GM19351 (cell line): ENCODE measurements around the gene HSPH1.

ENCODE experiments used
- ATAC-seq: cut with Tn5 transposase; IDR thresholded peaks from one replicate; pipeline ENCODE4 v1.9.1; 2021; ENCODE audit warnings: mild to moderate bottlenecking, moderate library complexity; ENCODE audit not compliant: unreplicated experiment

The HSPH1 gene

DNA sequence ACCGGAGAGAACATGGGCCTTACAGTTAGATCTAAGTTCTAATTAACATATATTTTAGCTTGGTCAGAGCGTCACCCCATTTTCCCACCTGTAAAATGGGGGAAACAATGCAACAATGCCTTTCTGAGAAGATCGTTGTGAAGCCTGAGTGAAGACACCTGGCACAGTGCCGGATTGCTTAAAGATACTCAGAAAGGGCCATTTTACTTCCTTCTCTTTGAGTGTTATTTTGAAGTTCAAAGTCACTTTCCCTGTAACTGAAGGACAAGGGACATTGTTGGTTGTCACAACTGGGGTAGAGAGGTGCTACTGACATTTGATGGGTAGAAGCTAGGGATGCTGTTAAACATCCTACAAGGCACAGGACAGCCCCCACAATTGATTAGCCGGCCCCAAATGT lies 28.1 kb downstream of the HSPH1 start:
- ATAC-seq: no peak

DNA sequence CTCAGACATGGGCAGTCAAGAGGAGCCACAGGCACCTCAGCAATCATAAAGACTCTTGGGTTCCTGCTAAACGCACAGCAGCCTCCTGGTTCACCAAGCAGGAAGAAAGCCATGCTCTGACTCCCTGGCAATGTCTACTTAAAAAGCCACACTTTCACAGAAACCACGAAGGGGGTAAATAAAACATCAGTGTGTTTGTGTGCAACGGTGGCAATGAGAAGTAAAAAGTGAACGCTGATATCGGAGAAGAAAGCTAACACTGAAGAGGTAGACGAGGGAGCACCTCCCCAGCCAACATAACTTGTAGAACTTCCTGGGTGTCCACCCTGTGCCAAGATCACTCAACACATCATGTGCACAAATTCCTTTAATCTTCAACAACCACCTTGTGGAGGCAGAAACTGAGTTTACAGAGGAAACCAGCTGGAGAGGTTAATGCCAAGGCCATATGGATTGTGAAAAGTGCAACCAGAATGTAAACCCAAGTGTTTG lies 30.2 kb downstream of the HSPH1 start:
- ATAC-seq: no peak

DNA sequence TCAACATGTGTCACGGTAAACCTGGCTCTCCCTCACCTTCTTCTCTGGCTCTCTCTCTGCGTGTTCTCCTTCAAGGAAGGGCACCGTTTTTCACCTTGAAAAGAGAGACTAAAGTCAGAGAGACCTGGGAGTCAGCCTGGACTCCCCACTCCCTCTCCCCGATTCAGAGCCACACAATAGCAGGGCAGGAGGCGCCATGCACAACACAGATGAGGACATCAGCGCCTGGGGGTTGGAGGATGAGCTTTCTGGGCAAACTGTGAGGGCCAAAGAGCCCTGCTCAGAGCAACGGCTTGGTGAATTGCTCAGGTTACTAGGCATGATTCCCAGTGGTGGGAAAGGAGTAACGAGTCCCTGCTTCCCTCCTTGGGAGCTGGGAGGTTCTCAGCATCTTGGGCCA lies 32.3 kb downstream of the HSPH1 start:
- ATAC-seq: no peak

DNA sequence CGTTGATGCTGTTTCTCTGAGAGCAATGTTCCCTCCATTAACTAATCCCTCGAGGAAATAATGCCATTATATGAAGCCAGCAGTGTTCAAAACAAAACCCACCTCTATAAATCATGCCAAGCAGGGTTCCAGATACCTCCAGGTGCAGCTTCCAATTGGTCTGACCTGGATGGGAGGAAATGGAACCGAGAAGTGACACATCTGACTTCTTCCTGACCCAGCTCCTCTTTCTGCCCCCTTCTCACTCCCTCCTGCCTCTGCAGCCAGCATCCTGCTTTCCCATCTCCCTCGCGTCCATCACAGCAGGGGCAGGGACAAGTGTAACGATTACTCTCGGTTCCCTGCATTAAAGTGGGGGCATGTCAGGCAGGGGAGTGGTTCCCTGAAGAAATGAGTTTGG lies 37.5 kb downstream of the HSPH1 start:
- no peak for ATAC-seq

DNA sequence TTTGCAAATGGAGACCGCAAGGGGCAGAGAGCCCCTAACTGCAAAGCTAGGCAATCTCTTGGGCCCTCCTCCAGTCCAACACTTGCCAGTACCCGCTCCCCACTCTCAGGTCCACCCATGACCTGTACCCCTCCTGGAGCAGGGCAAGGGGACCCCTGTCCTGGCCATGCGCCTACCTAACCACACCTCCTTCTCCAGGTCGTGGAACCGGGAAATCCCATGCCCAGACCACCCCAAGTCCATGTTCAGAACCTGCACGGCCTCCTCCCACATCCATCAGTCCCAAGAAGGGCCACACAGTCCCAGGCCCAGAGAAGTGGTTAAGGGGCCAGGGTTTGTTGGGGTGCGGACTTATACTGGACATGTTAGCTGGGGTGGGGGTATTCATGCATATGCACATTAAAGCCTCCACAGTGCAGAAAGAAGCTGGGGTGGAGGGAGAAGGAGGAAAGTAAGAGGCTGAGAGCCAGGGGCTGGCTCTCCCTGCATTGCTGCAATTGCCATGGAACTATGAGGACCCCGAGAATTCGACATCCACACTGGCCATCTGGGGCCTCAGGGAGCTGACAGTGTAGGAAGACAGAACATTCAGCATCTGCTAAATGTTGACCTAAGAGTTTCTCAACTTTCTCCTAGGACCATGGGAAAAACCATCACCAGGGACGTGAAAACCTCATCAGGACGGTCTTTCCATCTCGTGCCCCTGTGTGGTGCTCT lies 39.0 kb downstream of the HSPH1 start:
- no peak for ATAC-seq

DNA sequence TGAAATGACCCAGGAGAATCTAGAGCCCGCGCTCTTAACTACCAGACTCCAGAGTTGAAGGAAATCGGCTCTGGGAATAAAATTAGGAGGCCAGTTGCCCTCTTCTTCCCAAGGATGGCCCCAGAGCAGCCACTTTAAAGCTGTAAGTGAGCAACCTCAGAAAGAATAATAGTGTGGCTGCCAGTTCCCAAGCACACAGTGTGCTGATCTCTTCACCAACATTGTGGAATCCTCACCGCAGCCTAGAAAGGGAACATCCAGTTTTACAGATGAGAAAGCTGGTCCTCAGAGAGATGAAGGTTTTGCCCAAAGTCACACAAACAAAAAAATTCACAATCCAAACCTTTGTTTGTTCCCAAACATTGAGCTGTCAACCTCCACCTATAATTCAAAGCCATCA lies 39.6 kb downstream of the HSPH1 start:
- ATAC-seq: no peak

DNA sequence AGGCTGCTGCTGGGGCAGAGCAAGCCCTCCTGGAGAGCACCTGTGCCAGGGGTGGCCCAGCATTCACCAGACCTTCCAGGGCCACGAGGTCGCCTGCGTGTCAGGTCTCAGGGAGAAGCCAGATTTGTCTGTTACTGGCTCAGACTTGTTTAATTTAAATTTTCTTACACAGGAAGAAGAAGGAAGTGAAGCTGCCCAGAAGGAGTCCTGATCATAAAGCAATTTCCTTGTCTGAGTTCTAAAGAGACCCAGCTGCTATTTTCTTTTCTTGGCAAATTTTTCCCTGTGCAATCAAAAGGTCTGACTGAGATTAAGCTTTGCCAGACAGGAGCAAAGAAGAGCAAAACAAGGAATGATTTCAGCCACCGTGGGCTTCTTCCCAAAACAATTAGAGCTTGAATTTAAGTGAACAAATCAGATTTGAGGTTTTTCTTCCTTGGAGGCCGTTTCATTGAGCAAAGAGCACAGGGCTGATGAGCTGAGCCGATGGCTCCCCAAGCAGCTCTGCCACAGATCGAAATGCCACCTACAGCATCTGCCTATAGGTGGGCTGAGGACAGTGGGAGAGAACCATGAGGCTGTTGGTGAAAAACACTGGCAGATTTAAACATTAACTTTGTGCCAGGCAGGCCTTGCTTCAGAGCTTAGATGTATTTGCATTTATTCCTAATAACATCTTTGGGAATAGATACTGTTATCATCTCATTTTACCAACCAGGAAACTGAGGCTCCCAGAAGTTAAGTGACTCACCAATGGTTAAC lies 40.1 kb downstream of the HSPH1 start:
- ATAC-seq: no peak

DNA sequence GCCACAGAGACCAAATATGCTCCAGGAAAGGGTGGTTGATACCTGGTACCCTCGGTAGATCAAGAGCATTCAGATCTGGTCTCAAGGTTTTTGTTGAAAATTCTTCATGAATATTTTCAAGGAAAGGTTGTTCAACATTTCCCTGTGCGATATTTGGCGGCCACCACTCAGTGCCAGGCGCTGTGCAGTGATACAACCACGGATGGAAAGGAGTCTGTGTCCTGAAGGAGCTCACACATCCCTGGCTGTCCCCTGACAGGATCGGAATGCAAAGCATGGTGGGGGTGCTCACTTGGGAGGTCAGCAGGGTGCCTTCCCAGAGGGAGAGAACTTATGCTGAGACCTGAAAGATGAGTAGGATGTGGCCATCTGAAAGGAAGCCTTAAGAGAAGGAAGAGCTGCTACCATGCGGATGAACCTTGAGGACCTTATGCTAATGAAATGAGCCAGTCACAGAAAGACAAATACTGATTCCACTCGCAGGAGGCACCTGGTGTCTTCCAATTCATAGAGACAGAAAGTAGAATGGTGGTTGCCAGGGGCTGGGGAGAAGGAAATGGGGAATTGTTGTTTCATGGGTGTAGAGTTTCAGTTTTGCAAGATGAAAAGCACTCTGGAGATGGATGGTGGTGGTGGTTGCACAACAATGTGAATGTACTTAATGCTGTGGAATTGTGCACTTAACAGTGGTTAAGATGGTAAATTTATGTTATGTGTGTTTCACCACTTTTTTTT lies 41.6 kb downstream of the HSPH1 start:
- no peak for ATAC-seq

DNA sequence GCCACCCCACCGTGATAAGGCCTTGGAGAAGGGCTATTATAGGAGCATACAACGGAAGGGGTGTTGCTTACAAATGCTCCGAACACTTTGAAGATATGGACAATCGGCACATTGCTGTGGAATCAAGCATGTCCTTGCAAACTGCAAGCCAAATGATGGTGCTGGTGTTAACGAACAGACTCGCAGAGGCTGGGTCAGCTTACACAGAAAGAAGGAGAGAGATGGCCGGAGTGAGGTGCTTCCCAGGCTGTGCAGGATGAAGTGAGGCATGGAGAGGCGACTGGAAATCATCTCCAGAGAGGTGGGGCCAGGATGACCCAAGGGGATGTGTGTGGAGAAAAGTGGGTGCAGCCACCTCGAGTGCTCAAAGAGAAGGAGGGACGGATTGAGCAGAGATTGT lies 42.2 kb downstream of the HSPH1 start:
- ATAC-seq: no peak

DNA sequence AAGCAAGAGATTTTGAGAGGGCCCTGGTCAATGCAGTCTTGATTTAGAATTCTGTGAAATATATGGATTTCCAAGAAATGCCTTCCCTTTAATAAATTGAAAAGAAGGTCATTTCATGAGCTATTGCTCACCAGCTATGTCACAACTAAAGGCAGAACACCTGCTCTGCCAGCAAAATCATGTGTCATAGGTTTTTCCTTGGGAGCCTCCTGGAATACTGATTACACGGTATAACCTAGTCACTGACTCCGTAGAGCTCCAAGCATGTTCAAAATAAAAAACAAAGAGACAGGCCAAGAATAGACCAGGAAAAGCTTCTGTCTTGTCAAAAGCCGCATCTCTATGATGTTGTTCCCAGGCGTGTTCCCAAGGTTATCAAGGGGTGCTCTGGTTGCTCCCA lies 45.5 kb downstream of the HSPH1 start:
- ATAC-seq: no peak

DNA sequence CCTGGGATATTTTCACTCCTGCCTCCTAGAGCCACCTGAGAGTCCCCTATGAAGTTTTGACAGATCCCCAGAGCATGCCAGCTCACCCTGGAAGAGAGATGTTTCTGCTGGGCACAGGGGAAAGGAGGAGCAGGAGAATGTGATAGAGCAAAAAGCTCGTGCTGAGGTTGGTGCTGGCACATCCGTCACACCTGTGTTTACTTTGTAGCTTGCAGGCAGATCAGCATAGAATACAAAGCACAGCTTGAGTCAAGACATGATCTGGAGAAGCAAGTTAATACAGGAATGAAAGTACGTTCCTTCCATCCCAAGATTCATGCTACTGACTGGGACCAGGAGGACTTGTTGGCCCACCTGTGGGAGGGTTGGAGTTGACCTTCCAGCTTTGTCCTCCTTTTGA lies 46.1 kb downstream of the HSPH1 start:
- ATAC-seq: no peak

DNA sequence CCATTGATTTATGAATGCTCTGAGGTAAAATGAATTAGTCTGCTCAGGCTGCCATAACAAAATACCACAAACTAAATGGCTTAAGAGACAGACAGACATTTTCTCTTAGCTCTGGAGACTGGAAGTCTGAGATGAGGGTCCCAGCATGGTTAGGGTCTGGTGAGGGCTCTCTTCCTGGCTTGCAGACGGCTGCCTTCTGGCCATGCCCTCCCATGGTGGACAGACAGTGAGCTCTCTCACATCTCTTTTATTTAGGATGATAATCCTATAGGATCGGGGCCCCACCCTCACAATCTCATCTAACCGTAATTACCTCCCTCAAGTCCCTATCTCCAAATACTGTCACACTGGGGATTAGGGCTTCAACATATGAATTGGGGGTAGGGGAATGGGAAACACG lies 47.1 kb downstream of the HSPH1 start:
- ATAC-seq: no peak

DNA sequence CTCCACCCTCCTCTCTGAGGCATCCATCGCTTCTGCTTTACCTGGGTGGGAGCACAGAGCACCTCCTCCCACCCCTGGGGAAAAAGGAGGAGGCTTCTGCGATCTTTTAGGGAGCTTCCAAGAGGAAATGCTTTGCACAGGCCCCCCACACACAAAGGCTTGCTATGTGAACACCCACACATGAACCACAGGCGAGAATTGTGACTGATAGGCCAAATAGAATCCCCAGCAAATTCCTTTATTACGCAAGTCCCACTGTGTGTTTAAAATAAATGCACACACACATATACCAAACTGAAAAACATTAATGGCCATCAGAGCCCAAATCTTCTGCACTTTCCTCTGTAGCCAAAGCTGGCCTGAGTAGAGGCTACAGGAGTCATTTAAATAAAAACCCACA lies 50.6 kb downstream of the HSPH1 start:
- ATAC-seq: no peak

DNA sequence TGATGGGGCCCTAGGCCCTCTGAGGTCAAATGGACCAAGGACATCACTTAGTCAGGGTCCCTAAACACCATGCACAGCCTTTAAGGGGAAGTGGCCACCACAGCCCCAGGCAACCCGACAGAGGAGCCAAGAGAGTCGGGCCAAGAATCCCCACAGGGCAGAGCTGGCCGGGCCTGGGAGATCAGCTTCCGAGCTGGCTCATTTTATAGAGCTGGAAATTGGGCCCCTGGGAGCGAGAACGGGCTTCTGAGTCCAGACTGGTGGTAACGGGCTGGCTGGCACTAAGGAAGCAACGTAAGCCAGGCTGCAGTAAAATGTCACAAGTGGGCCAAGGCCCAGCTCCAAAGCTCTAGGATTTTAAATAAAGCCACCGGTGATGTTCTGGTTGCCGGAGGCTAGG lies 51.1 kb downstream of the HSPH1 start:
- ATAC-seq: no peak

DNA sequence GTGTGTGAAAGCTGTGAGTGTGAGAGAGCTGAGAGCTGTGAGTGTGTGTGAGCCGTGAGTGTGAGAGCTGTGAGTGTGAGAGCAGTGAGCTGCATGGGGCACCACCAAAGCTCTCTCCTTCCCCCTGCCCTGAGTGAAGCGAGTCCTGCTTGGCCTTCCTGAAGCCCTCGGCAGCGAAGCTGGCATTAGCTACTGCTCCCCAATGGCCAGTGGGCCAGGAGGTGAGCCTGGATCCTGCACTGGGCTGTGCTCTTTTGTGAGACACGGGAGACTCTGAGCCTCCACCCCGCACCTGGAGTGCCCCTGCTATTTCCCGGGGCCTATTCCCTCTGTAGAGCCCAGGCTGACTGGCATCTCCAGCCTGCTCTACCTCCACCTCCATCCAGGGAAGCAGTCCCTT lies 51.5 kb downstream of the HSPH1 start:
- no peak for ATAC-seq

DNA sequence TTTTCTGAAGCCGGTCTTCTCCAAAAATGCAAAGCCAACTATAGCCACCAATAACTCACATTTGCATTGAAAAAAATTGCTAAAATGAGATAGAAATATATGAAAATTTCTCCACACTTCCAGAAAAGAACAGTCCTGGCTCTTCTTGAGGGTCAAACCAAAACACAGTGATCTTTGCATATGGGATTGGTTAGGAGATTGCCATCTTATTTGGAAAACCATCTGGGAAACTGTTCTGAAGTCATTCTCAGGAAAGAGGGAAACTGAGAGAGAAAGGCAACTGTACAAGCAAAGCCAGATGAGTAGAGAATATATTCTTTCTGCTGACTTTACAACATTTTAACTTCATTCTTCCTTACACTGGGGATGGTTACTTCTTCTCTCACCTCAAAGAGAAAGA lies 54.6 kb downstream of the HSPH1 start:
- no peak for ATAC-seq

DNA sequence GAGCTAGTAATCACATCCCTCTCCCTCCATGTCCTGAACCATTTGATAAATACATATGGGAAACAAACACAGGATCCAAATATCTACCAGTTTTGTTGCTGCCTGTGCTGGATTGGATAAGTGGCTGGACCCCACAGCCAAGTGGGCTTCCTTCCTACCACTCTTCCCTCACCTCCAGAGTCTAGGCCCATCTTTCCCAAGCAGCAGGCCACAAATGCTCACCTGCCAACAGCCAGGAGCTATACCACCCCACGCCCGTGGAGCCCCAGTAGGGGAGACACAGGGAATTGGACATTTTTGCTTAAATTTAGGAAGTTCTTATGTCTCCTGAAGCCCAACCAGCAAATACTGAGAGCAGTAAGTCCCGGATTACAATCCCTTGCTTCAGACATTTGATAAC lies 55.8 kb downstream of the HSPH1 start:
- ATAC-seq: no peak

DNA sequence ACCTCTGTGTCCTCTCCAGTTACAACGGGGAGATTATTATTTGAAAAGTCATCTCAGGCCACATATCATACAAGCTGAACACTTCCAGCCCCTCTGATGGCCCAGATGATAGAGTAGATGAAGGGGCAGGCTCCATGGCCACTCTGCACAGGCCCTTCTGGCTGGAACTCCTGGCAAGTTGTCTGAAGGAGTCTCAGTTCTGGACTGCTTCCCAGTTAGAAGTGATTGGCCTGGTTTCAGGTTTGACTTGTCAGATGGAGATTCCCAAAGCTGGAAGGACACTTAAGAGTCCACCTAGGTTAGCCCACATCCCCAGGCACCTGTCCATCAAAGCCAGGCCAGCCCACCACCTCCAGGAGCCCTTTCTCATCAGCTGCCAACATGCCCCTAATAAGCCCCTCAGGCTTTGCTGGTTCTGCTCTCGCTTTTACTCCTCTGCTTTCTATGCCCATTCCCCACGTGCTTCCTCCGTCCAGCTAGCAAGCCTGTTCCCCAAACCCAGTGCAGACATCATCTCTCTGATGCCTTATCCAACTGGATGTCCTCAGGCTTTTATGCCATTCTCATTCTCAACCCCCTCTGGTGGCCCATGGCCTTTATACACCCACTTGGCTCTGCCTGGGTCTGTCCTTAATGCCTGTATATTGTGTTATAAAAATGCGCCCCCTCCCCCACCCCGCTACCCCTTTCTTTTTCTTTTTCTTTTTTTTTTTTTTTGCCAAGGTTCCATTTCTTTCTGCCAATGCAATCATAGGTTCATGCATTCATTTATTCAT lies 56.5 kb downstream of the HSPH1 start:
- ATAC-seq: no peak

DNA sequence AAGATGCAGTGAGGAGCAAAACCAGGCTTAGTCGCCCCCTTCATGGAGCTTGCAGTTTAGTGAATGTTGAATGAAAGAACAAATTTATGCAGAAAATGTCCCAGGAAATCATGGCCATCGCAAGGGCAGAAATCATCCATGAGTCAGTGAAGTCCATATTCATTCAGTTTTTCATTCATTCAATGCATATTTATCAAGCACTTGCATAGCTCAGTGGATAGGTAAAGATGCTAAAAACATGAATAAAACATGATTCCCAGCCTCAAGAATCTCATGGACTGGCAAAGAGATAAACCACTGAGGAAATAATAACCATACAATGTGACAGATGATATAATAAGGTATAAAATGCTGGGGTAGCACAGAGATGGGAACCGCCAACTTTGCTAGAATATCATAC lies 58.8 kb downstream of the HSPH1 start:
- ATAC-seq: no peak

DNA sequence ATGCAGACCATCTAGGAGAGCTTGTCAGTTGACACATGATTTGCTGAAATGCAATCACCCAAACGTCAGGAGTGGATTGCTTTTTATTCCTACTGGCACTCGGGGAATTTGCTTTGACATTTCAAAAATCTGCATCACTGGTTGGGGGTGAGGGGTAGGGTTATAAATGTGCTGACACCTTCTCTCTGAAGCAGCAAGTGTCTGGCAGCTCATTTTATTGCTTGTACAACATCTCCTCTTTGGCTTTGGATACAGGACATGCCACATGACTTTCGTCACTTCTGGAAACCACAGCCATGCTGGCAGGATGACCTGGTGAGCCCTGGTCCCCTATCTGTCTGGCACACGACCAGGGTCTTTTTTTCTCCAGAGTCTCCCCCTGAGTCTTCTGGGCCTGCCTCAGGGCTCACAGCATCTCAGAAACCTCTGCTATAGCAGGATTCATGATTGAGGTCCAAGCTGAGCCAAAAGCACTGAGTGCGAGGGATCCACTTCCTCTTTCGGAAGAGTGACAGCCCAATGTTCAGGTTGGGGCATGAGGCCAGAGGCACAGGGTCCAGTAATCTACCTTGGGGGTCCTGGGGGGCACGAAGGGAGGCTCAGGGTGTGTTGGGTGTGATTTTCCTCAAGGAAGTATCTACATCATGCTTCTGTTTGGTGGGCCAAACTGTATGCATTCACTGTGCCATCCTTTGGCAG lies 60.1 kb downstream of the HSPH1 start:
- no peak for ATAC-seq

DNA sequence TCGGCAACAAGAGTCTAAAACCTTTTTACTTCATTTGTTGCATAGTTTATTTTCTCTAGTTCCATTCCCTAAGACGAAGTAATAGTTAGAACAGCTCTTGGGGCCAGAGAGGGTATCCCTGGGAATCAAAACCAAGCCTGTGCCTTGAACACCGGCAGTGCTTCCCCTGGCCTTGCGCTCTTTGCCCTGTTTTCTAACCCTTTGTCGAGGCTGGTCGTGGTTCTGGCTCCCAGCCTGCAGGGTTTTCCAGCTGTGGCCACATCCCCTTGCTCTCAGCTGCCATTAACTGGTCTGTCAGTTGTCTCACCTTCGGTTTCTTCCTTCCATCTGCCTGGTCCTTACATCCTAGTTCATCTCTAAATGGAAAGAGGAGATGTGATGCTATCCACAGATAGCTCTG lies 61.0 kb downstream of the HSPH1 start:
- ATAC-seq: no peak
